Activated T-helper 2 cell treated with anti-CD3 and anti-CD28 coated beads, Interferon-gamma antibody, Interleukin-2, Interleukin-4, amounts not matched to agents 10 μg/mL and 5 μg/mL and 100 μg/mL, durations not matched to agents 14 hours and 24 hours and 36 hours (primary cell): ENCODE data around the gene TIAM2. TPM values are rescaled to one million over a fixed set of nuclear protein-coding genes. Genes with fewer than 3 reads are reported as not detected.

Experiments used
- DNase-seq: peaks from one replicate; pipeline ENCODE4 v3.0.0; 2021; ENCODE audit warnings: low spot score
- H3K27ac Mint-ChIP-seq: one replicate; pipeline ENCODE4 v1.8.0; 2021; ENCODE audit warnings: mixed read lengths
- H3K27me3 Mint-ChIP-seq: one replicate; pipeline ENCODE4 v1.8.0; 2021; ENCODE audit warnings: low read depth, mixed read lengths
- H3K36me3 Mint-ChIP-seq: one replicate; pipeline ENCODE4 v1.8.0; 2021; ENCODE audit warnings: low read depth, mixed read lengths
- H3K4me1 Mint-ChIP-seq: one replicate; pipeline ENCODE4 v1.8.0; 2021; ENCODE audit warnings: low read depth, mixed read lengths
- H3K4me3 Mint-ChIP-seq: one replicate; pipeline ENCODE4 v1.8.0; 2021; ENCODE audit warnings: low read depth, mild to moderate bottlenecking, moderate library complexity, mixed read lengths
- H3K9me3 Mint-ChIP-seq: one replicate; pipeline ENCODE4 v1.8.0; 2021; ENCODE audit warnings: mixed read lengths
- intact Hi-C: fragments of 100-400 bp; cut with micrococcal nuclease; formaldehyde crosslinking; loops from one replicate; pipeline ENCODE4 v1.15.1; 2023
- total RNA-seq: library from RNA; stranded (reverse); gene quantifications from 2 replicates; pipeline ENCODE4 v1.2.3, GENCODE V29; 2022

TIAM2 gene
- total RNA-seq, 1 donor from 2014 or later, result 46.0 TPM

DNA sequence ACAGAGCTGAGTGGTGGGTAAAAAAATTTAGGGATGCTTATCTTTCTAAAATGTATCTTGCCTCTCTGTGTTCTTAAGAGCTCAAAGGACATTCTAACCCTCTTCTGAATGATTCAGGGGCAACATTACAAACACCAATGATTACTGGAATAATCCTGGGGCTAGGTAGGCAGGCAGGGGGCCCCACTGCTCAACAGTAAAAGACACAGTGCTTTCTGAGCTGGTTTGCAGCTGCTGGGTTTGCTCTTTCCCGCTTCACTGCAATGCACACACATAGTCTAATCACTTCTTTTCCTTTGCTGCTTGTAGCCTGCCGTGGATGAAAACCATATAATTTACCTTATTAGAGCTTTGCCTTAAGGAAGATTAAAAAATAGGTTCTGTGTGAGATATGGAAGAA lies 292.6 kb downstream of the TIAM2 start:
- intact Hi-C loops, result no loop called here
- Mint-ChIP-seq H3K4me3 (no peak overlapping the region), H3K4me1 (peaks cover 9% of the 10 kb centered on the region), H3K27me3 (no peaks in the 10 kb centered on the region), H3K36me3 (peaks cover 62% of the 10 kb centered on the region), H3K27ac (no peak overlapping the region), H3K9me3 (no peaks in the 10 kb centered on the region)
- DNase-seq, result no peak

DNA sequence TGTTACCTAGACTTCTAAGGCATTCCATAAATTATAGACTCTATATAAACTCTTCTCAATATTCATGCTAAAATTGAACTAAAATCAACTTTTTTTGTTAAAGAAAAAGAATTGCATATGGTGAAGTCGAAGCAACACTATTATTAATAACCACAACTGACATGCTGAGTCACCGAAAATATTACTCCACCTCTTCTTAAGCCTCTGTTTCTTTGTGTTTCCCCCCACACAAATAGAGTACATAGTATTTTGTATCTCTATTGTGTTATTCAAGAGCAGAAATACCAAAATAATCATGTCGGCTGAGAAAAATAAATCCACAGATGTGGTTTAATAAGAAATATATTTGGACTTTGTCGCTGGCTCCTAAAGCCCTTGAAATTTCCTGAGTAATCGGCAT lies 295.4 kb downstream of the TIAM2 start:
- peaks cover 63% of the 10 kb centered on the region for H3K36me3 Mint-ChIP-seq
- DNase-seq, result no peak
- H3K9me3 Mint-ChIP-seq, result no peaks in the 10 kb centered on the region
- H3K27ac Mint-ChIP-seq, result no peak overlapping the region
- H3K4me3 Mint-ChIP-seq, result no peak overlapping the region
- no peaks in the 10 kb centered on the region for H3K27me3 Mint-ChIP-seq
- H3K4me1 Mint-ChIP-seq, result peaks cover 3% of the 10 kb centered on the region
- intact Hi-C loops, result no loop called here

DNA sequence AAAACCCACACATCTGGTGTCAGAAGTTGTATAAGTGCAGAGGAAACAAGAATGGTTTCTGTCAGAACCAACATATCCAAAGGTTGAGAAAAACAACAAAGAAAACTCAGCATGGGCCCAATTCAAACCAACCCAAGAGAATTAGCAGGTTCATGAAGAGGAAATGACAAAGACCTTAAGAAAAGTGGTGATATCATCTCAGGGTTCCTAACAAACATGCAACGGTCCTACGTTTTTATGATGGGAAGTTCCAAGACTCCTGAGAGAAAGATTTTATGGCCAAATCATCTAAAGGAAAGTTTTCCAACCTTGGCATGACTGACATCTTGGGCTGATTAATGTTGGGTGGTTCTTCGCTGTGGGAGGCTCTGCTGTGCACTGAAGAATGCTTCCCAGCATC lies 296.2 kb downstream of the TIAM2 start:
- Mint-ChIP-seq H3K36me3 (peaks cover 63% of the 10 kb centered on the region), H3K27me3 (no peaks in the 10 kb centered on the region), H3K4me3 (no peak overlapping the region), H3K4me1 (peaks cover 3% of the 10 kb centered on the region), H3K9me3 (no peaks in the 10 kb centered on the region), H3K27ac (no peak overlapping the region)
- DNase-seq, result no peak
- intact Hi-C loops, result no loop called here

DNA sequence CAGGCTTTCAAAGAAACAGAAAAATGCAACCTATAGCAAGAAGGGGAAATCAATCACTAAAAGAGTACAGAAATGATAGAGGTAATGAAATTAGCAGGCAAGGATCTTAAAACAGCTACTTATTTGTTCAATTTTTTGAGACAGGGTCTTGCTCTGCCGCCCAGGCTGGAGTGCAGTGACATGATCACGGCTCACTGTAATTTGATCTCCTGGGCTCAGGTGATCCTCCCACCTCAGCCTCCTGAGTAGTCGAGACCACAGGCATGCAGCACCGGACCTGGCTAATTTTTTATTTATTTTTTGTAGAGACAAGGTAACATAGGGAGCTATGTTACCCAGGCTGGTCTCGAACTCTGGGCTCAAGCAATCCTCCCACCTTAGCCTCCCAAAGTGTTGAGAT lies 297.6 kb downstream of the TIAM2 start:
- peaks cover 10% of the 10 kb centered on the region for H3K4me1 Mint-ChIP-seq
- no peak overlapping the region for H3K27ac Mint-ChIP-seq
- no peaks in the 10 kb centered on the region for H3K9me3 Mint-ChIP-seq
- no peak overlapping the region for H3K4me3 Mint-ChIP-seq
- H3K36me3 Mint-ChIP-seq, result peaks cover 69% of the 10 kb centered on the region
- no peak for DNase-seq
- H3K27me3 Mint-ChIP-seq, result no peaks in the 10 kb centered on the region
- intact Hi-C loops, result no loop called here

DNA sequence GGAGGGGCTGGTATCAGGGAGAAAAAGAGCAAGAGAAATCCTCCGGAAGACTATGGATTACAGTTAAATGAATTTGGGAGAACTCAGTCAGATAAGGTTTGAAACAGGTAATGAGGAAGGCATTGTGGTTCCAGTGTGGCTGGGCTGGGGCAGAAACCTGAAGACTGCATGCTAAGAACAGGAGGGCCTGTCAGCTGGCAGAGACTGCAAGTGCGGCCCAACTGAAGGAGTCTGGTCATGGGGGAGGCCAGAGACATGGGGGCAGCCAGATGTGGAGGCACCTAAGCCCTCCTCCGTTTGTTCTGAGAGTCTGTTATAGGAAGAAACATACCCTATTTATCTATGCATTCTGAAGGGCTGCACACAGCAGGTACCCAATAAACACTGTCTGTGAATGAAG lies 302.6 kb downstream of the TIAM2 start:
- Mint-ChIP-seq H3K4me3 (no peak overlapping the region), H3K4me1 (peaks cover 7% of the 10 kb centered on the region), H3K27ac (no peak overlapping the region), H3K9me3 (no peaks in the 10 kb centered on the region), H3K36me3 (peaks cover 60% of the 10 kb centered on the region), H3K27me3 (no peaks in the 10 kb centered on the region)
- intact Hi-C loops, result no loop called here
- DNase-seq, result no peak

DNA sequence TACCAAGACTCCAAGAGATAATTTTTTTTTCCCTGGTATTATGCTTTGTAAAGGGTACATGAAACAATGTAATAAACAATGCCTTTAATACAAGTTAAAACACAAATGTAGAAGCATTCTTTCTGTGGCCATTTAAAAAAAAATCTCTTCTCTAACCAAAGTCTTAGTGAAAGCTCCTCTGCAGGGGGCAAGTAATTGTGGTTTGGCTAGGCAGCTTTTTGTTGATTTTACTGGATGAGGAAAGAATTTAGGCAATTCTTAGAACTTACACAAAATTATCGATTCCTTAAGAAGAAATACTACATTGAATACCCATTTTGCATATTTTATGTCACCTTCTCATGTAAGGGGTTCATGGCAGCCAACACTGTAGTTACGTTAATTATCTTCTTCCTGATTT lies 306.8 kb downstream of the TIAM2 start:
- no peak overlapping the region for H3K27ac Mint-ChIP-seq
- peaks cover 62% of the 10 kb centered on the region for H3K36me3 Mint-ChIP-seq
- no peak overlapping the region for H3K4me3 Mint-ChIP-seq
- peaks cover 8% of the 10 kb centered on the region for H3K4me1 Mint-ChIP-seq
- intact Hi-C loops, result no loop called here
- no peaks in the 10 kb centered on the region for H3K9me3 Mint-ChIP-seq
- no peaks in the 10 kb centered on the region for H3K27me3 Mint-ChIP-seq
- no peak for DNase-seq

DNA sequence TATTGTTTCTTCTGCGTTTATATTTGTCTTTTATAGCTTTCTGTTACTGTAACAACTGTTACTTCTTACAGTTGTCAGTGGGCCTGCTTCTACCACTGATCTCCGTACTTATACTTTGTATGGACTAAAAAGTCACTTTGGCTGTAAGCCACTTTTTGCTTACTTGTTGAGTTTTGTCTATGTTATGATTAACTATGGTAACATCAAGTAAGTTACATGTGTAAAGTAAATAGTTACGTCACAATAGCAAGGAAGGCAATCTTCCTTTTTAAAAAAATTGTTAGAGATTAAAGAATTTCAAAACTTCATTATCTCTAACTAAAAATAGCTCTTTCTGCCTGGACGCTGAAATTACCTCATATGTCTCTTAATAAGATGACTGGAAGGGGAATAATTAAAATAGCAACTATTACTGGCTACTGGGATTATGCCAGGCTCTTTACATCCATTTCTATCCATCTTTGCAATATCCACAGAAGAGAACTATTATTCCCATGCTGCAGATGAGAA lies 308.3 kb downstream of the TIAM2 start:
- peaks cover 64% of the 10 kb centered on the region for H3K36me3 Mint-ChIP-seq
- no peaks in the 10 kb centered on the region for H3K9me3 Mint-ChIP-seq
- no peak for DNase-seq
- no peaks in the 10 kb centered on the region for H3K27me3 Mint-ChIP-seq
- H3K27ac Mint-ChIP-seq, result no peak overlapping the region
- peaks cover 10% of the 10 kb centered on the region for H3K4me1 Mint-ChIP-seq
- no peak overlapping the region for H3K4me3 Mint-ChIP-seq
- intact Hi-C loops, result no loop called here

DNA sequence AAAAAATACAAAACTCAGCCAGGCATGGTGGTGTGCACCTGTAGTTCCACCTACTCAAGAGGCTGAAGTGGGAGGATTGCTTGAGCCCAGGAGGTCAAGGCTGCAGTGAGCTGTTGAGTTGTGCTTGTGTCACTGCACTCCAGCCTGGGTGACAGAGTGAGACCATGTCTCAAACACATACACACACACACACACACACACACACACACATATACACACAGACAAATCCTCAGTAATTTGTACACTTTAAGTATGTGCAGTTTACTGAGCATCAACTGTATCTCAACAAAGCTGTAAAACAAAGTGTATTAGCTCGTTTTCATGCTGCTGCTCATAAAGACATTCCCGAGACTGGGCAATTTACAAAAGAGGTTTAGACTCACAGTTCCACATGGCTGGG lies 311.8 kb downstream of the TIAM2 start:
- DNase-seq, result no peak
- Mint-ChIP-seq H3K36me3 (peaks cover 70% of the 10 kb centered on the region), H3K27me3 (no peaks in the 10 kb centered on the region), H3K9me3 (no peaks in the 10 kb centered on the region), H3K27ac (no peak overlapping the region), H3K4me3 (no peak overlapping the region), H3K4me1 (peaks cover 25% of the 10 kb centered on the region)
- intact Hi-C loops, result no loop called here
